Right cardiac atrium (tissue), 5 donors: Measurements from ENCODE around the gene NFRKB. TPM values are rescaled to one million over a fixed set of nuclear protein-coding genes. Genes with fewer than 3 reads are reported as not detected.

Experiments used
- ATAC-seq, 2 donors: fragments of 200-7000 bp; cut with Tn5 transposase; one replicate each; pipeline versions ENCODE4 v1.8.0 to v1.9.1; 2020; ENCODE audit warnings: moderate library complexity in 2 of 2, mild to moderate bottlenecking in 1 of 2
- DNase-seq, 3 donors: peaks; one replicate each; pipeline ENCODE4 v3.0.0-alpha.2; 2020
- H3K27ac ChIP-seq: one replicate; pipeline ENCODE4 v1.5.1; 2013; ENCODE audit warnings: mild to moderate bottlenecking, low read length, control low read depth, moderate library complexity
- H3K27me3 ChIP-seq: one replicate; pipeline ENCODE4 v1.6.1; 2013; ENCODE audit not compliant: control insufficient read depth, insufficient read depth
- H3K4me1 ChIP-seq: one replicate; pipeline ENCODE4 v1.6.1; 2013; ENCODE audit warnings: low read length; ENCODE audit not compliant: control insufficient read depth, insufficient read depth
- H3K4me3 ChIP-seq: one replicate; pipeline ENCODE4 v1.5.1; 2013; ENCODE audit warnings: low read length, control low read depth
- H3K9me3 ChIP-seq: one replicate; pipeline ENCODE4 v1.6.1; 2013; ENCODE audit warnings: low read length; ENCODE audit not compliant: control insufficient read depth
- WGBS: extraction: QIAGEN DNeasy Blood & Tissue Kit; methylation state at CpG from one replicate; pipeline ENCODE4 v1.1.7; 2013; 5-methylcytosine and 5-hydroxymethylcytosine counted together
- intact Hi-C, 4 donors: fragments of 100-400 bp; cut with DNase I; formaldehyde crosslinking; loops; one replicate each; pipeline versions ENCODE4 v1.11.0 to v1.14.0; 2022 to 2023
- long read RNA-seq, 4 donors: library from polyadenylated mRNA; unstranded; transcript quantifications; one replicate each; pipeline ENCODE4 v2.0.0, GENCODE V29; 2020 to 2021
- polyA plus RNA-seq: library from polyadenylated mRNA; stranded (reverse); fragments of 200-250 nt; gene quantifications from one replicate; pipeline ENCODE4 v1.2.3, GENCODE V29; 2013
- total RNA-seq, 4 donors: library from RNA; stranded (reverse); fragmentation: NEBNext Ultra II Directional; extraction: Animal tissue kit (Norgen Biotek cat#: 25700); gene quantifications; one replicate each; pipeline ENCODE4 v1.2.1, GENCODE V29; 2021
- donor health status: healthy with polysubstance abuse.
- donor health status: DM: no; HTN: yes; CAD: no.
- donor health status: DM: no; HTN: no; CAD: no.
- donor health status: DM: no; HTN: yes; CAD: no; lungs with severe emphysema.
- donor health status: DM: yes; HTN: yes; CAD: no.

Gene NFRKB
- total RNA-seq (10 to 100 TPM in 2 of 4 donors, 1 to 10 TPM in 2; 9.1 to 11.7 (median 10.3) TPM), polyA plus RNA-seq (4.2 TPM)
- long read RNA-seq, donor 1, partial matches to known transcripts = 8 of 11 reads
- long read RNA-seq, donor 1, other reads (novel, unspliced or antisense) = 3 of 11 reads
- long read RNA-seq, donor 2, partial matches to known transcripts = 3 of 8 reads
- long read RNA-seq, donor 2, other reads (novel, unspliced or antisense) = 5 of 8 reads
- long read RNA-seq, donor 3, partial matches to known transcripts = 11 of 26 reads
- long read RNA-seq, donor 3, other reads (novel, unspliced or antisense) = 15 of 26 reads
- long read RNA-seq, donor 4, partial matches to known transcripts = 4 of 15 reads
- long read RNA-seq, donor 4, other reads (novel, unspliced or antisense) = 11 of 15 reads

DNA sequence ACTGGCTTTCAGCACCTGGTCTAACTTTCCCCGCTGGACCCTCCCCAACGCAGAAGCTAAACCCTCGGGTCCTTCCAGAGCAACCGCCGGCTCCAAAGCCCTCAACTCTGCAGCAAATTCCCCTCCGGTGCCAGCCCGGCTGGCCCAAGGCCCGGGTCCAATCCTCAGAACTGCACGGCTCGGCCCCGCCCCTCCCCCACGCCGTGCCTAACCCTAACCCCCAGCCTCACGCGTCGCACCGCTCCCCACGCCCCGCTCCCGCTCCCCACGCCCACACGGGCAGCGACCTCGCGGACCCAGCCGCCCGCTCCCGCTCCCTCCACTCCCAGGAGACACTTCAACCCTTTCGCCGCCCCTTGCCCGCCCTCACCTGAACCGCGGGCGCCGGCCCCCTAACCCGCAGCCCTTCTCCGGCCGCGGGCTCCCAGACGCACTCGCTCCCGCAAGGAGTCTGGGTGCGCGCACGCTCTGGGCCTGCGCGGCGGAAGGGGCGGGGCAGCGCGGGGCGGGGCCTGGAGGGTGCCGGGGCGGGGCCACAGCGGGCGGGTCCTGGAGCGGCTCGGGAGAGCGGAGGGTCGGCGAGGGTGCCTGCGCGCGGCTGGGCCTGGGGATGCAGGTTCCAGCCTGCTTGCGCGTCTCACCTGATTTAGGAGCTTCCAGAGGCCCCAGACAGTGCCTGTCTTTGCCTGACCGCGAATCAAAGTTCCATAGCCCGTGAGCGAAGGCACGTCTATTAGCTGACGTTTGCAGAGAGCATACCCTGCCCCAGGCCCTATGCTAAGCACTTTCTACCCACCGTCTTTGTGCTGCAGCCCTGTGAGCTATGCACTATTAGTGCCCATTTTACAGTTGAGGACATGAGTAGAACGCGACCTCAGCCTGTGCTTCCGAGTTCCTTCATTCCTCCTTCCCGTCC, at the start of gene NFRKB:
TSS of gene NFRKB (minus strand) at position 453 of the 916 bp plus-strand sequence. CDS start 2,729 bp downstream, outside the sequence.
- 1% methylated on average over 77 of the region's 77 CpGs for WGBS
- intact Hi-C loops = no loop called here
- Histone ChIP-seq H3K27ac (peak within 1 kb of the TSS; percentile 38), H3K4me1 (no peaks in the 10 kb centered on the region), H3K4me3 (peak within 1 kb of the TSS; percentile 93), H3K27me3 (no peaks in the 10 kb centered on the region), H3K9me3 (no peaks in the 10 kb centered on the region)
- peak; percentile 100 for ATAC-seq
- peak; percentile 86 to 96 (median 96) for DNase-seq

DNA sequence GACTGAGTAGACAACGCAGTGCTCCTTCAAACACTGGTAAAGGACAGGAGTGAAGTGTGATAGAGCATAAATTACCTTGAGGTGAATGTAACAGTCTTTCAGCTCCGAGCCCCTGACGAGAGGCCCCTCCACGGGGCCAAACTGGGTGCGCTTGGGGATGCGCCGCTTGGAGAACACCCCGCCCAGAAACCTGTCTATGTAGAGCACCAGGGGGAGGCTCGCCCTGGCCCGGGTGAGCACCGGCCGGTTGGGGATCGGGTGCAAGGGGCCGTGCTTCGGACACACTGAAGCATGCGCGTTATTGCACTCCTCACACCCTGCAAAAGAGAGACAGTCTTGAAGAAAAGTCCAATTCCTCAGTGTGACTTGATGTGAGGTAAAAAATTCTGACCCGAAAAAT, 49.3 kb upstream of the NFRKB start:
- Histone ChIP-seq H3K4me1 (no peaks in the 10 kb centered on the region), H3K4me3 (no peak overlapping the region), H3K27ac (no peak overlapping the region), H3K27me3 (no peaks in the 10 kb centered on the region), H3K9me3 (no peaks in the 10 kb centered on the region)
- intact Hi-C loops = no loop called here
- WGBS = 97% methylated on average over 18 of the region's 18 CpGs
- ATAC-seq (no peak), DNase-seq (no peak)

DNA sequence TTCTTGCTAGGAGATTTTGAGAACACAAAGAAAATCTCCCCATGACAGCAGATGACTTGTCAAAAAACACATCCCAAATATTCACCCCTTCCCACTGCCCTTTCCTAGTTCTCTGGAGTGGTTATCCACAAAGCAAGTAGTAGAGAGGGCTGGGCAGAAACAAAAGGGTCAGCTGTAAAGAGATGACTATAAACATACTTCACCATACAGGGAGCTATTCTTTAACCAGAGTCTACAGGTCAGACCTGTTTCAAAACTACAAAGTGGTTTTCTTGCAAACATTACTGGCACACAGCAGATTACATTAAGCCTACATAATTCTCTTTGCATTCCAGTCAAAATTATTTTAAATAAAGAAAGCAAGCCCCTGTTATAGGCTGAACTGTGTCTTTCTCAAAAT, 47.7 kb upstream of the NFRKB start:
- Histone ChIP-seq H3K4me3 (no peak overlapping the region), H3K27me3 (no peaks in the 10 kb centered on the region), H3K9me3 (no peaks in the 10 kb centered on the region), H3K27ac (no peak overlapping the region), H3K4me1 (no peaks in the 10 kb centered on the region)
- ATAC-seq (no peak), DNase-seq (no peak)
- intact Hi-C loops = no loop called here

DNA sequence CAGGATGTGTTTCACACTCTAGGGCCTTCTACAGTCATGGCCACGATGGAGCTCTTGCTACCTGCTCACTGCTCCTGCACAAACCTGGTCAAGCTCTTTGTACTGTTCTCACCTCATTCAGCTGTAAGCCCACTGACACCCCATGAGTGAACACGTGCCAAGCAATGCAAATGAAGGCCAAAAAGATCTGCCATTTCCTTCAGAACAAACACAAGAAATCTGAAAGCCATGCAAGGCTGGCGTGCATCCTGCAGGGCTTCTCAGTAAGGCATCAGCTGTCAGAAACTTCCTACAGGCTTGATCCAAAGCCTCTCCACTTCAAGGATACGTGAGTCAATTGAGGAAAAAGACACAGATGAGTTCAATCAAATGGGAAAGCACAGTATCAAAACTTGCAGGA, 44.1 kb upstream of the NFRKB start:
- intact Hi-C loops = no loop called here

DNA sequence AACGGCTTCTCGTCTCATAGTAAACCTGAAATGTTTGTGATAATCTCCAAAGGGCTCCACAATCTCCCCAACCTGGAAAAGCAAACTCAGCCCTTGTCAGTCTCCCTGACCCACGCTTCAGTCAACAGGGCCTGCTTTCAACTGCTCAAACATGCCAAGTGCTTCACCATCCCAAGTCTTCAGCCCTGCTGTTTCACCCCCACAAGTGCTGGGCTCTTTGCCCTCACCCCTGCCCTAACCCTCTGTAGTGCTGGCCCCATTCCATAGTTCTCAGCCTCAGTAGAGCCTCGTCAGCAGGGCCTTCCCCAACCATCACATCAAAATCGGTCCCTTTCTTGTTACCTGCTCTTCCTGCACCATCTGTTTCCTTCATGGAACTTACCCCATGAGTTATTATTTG, 43.4 kb upstream of the NFRKB start:
- ATAC-seq = no peak
- H3K4me1 ChIP-seq = no peaks in the 10 kb centered on the region
- intact Hi-C loops = no loop called here
- WGBS = 79% methylated on average over 5 of the region's 5 CpGs
- H3K27me3 ChIP-seq = no peaks in the 10 kb centered on the region
- no peaks in the 10 kb centered on the region for H3K9me3 ChIP-seq
- H3K27ac ChIP-seq = no peak overlapping the region
- DNase-seq = no peak
- no peak overlapping the region for H3K4me3 ChIP-seq

More for the DNA sequence above, 44.1 kb upstream of the NFRKB start:
- no peaks in the 10 kb centered on the region for H3K4me1 ChIP-seq
- 88% methylated on average over 4 of the region's 4 CpGs for WGBS
- no peak for DNase-seq
- no peak for ATAC-seq
- H3K27ac ChIP-seq = no peak overlapping the region
- H3K9me3 ChIP-seq = no peaks in the 10 kb centered on the region
- H3K4me3 ChIP-seq = no peak overlapping the region
- no peaks in the 10 kb centered on the region for H3K27me3 ChIP-seq

DNA sequence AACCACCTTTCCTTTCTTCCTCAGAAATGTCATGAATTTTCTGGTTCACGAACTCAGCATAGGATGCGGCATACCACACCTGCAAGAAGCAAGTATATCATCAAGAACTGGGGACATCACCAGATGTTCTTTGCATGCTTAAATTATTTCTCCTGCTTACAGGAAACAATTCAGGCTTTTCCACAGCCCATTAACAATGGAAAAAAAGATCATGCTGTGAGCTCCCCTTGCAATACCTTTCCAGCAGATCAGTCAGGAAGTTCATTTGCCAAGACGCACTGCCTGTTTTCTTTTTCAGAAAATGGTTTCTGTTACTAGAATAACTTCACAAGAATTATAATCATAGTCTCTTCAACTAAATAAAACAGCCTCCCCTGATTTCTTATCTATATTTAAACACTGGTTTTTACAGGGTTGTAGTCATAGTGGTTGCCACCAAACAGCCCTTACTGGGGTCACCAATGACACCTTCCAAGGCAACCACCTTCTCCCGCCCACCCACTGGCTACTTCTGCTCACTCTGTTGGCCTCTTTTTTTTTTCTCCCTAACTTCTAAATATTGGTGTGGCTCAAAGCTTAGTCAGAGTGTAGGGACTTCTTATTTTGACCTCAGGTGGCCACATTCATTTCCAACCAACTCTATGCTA, 42.3 kb upstream of the NFRKB start:
- intact Hi-C loops = no loop called here
- 88% methylated on average over 4 of the region's 4 CpGs for WGBS

DNA sequence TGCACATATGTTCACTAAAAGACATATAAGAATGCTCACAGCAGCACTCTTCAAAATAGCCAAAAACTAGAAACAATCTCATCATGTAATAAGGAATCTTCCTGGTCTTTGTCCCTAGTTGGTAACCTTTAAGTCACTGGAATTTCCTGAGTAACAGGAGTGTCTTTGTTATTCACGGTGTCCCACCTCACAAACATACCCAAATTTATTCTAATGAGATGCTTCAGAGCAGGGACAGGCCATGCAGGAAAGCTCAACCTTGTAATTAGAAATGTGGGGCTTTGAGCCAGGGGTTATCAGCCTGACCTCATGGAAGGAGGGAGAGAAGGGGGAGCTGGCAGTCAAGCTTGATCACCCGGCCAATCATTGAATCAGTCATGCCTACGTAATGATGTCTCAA, 40.3 kb upstream of the NFRKB start:
- Histone ChIP-seq H3K27me3 (no peaks in the 10 kb centered on the region), H3K27ac (no peak overlapping the region), H3K4me1 (no peaks in the 10 kb centered on the region), H3K9me3 (no peaks in the 10 kb centered on the region), H3K4me3 (no peak overlapping the region)
- ATAC-seq = no peak
- intact Hi-C loops = no loop called here
- WGBS = 61% methylated on average over 3 of the region's 3 CpGs
- no peak for DNase-seq

More for the DNA sequence above, 42.3 kb upstream of the NFRKB start:
- Histone ChIP-seq H3K4me1 (no peaks in the 10 kb centered on the region), H3K4me3 (no peak overlapping the region), H3K9me3 (no peaks in the 10 kb centered on the region), H3K27ac (no peak overlapping the region), H3K27me3 (no peaks in the 10 kb centered on the region)
- DNase-seq (no peak), ATAC-seq (no peak)

DNA sequence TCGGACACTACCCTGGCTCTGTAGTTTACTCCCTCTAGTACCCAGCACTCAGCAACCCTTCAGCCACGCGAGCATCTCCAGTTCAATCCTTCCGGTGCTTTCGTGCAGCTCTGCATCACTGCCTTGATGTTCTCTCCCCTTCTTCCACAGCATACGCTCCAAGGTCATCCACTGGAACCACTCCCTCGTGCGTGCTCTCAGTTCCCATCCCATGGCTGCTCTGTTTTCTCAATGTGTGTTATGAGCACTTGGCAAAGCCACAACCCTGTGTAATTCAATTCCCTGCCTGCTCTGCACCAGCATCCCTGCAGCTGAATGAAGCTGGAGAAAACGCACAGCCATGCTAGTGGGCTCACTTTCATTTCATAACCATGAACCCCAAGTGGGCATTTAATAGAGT, 38.5 kb upstream of the NFRKB start:
- intact Hi-C loops = no loop called here
- Histone ChIP-seq H3K27ac (no peak overlapping the region), H3K4me3 (no peak overlapping the region), H3K4me1 (no peaks in the 10 kb centered on the region), H3K9me3 (no peaks in the 10 kb centered on the region), H3K27me3 (no peaks in the 10 kb centered on the region)
- DNase-seq (no peak), ATAC-seq (no peak)
- 97% methylated on average over 9 of the region's 9 CpGs for WGBS

DNA sequence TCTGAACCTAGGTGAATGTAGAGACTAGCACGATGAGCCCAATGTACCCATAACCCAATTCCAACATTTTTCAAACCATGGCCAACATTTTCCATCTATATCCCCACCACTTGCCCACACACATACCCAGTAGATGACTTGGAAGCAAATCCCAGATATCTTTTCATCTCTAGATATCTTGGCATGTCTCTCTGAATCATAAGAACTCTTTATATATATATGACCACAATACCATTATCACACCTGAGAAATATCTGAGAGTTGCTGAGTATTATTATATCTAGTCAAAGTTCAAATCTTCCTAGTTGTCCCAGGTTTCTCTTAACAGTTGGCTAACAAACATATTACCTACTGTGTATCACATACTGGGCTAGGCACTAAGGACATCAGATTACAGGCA, 37.9 kb upstream of the NFRKB start:
- Histone ChIP-seq H3K27me3 (no peaks in the 10 kb centered on the region), H3K9me3 (no peaks in the 10 kb centered on the region), H3K27ac (no peak overlapping the region), H3K4me1 (no peaks in the 10 kb centered on the region), H3K4me3 (no peak overlapping the region)
- WGBS = 100% methylated on average over 1 of the region's 1 CpG
- intact Hi-C loops = no loop called here
- DNase-seq (no peak), ATAC-seq (no peak)

DNA sequence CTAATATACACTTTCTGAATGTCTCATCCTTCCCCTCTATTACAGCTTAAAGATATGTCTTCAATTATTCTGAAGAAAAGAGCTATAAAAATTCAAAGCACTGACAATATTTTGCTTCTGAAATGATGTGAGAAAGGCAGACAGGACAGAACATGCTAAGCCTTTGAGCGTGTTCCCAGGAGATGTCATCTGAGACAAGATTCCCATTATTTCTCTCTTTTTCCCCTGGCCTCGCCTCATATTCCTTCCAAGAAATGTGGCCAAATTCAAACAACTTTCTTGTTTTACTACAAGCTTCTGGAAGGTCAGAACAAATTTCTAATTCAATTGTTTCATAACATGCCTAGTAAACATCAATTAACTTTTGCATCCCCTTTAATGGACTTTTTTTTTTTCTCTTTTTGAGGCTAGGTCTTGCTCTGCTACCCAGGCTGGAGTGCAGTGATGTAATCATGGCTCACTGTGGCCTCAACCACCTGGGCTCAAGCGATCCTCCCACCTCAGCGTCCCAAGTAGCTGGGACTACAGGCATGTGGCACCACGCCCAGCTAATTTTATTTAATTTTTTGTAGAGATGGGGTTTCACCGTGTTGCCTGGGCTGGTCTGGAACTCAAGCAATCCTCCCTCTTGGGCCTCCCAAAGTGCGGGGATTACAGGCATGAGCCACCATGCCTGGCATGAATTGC, 37.1 kb upstream of the NFRKB start:
- Histone ChIP-seq H3K4me3 (no peak overlapping the region), H3K27me3 (no peaks in the 10 kb centered on the region), H3K4me1 (no peaks in the 10 kb centered on the region), H3K27ac (no peak overlapping the region), H3K9me3 (no peaks in the 10 kb centered on the region)
- no peak for ATAC-seq
- intact Hi-C loops = no loop called here
- DNase-seq = no peak
- WGBS = 90% methylated on average over 7 of the region's 7 CpGs
